Measurements from ENCODE around the gene SPTLC2. TPM values are rescaled to one million over a fixed set of nuclear protein-coding genes. Genes with fewer than 3 reads are reported as not detected.
"Not testable (repeated sequence)": the region's sequence is repeated elsewhere in the genome, so short reads cannot be mapped to it uniquely, and the experiment has no call there.

SPTLC2 gene
- total RNA-seq, 1 donor from 2014 or later = 12.3 TPM

DNA sequence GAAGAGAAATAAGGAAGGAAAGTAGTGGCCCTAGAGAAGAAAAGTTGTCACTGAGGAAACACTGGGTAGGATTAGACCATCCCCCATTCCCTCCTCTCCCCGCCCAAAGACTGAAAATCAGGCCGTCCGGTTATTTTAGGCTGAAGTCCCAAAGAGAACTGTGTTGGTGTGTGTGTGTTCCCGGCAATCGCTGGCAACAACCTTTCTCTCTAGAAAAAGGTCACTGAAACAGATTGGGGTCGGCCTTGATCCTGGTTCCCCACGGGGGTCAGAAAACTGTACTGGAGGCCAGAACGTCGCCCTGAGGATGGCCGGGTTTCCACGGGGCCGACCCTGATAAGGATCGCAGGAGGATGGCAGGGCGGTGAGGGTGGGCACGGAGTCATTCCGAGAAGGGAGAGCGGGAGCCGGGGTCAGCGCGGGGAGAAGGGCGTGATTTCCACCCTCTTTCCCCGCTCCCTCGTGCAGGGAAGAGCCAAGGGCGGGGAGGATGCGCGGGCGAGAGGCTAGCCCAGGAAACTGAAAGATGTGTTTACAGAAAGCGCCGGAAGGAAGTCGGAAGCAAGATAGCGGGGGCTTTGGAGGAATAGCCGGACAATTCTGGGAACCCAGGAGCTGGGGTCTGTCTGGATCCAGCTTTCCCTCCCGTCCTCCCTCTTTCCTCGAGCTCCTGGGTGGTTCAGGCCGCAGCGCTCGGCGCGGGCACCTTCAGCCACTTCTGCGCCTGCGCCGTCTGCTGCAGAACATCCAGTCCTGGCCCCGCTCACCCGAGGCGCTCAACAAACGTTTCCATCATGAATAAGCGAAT is 25.3 kb upstream of the SPTLC2 start:
- H3K36me3 Mint-ChIP-seq = no peaks in the 10 kb centered on the region
- DNase-seq (ENCODE audit: low spot score) = no peak
- Histone ChIP-seq H3K36me3 (no peaks in the 10 kb centered on the region), H3K9ac (no peak overlapping the region), H3K4me3 (no peak overlapping the region), H3F3A (ENCODE audit: low read depth) (no peaks in the 10 kb centered on the region), H3K27me3 (no peaks in the 10 kb centered on the region), H3K9me3 (ENCODE audit: low read depth) (no peaks in the 10 kb centered on the region), H3K4me1 (no peaks in the 10 kb centered on the region), H3K27ac (no peak overlapping the region), H2AFZ (replicated peaks) (no peak overlapping the region), H4K20me1 (ENCODE audit: low read depth) (no peaks in the 10 kb centered on the region), H3K79me2 (ENCODE audit: low read depth) (no peaks in the 10 kb centered on the region), H3K4me2 (no peak overlapping the region)
- H3K27ac Mint-ChIP-seq = no peak overlapping the region
- H3K9me3 Mint-ChIP-seq = peaks cover 3% of the 10 kb centered on the region
- peaks cover 9% of the 10 kb centered on the region for H3K27me3 Mint-ChIP-seq (ENCODE audit: insufficient read depth, low read depth)
- peaks cover 6% of the 10 kb centered on the region for H3K4me1 Mint-ChIP-seq
- TF ChIP-seq EZH2phosphoT487 (IDR thresholded peaks at IDR 0.05) (no peak), EZH2 (IDR thresholded peaks at IDR 0.05) (no peak)
- TF ChIP-seq, protein P1, sequence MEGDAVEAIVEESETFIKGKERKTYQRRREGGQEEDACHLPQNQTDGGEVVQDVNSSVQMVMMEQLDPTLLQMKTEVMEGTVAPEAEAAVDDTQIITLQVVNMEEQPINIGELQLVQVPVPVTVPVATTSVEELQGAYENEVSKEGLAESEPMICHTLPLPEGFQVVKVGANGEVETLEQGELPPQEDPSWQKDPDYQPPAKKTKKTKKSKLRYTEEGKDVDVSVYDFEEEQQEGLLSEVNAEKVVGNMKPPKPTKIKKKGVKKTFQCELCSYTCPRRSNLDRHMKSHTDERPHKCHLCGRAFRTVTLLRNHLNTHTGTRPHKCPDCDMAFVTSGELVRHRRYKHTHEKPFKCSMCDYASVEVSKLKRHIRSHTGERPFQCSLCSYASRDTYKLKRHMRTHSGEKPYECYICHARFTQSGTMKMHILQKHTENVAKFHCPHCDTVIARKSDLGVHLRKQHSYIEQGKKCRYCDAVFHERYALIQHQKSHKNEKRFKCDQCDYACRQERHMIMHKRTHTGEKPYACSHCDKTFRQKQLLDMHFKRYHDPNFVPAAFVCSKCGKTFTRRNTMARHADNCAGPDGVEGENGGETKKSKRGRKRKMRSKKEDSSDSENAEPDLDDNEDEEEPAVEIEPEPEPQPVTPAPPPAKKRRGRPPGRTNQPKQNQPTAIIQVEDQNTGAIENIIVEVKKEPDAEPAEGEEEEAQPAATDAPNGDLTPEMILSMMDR (IDR thresholded peaks at IDR 0.05) = no peak
- no peak overlapping the region for H3K4me3 Mint-ChIP-seq

DNA sequence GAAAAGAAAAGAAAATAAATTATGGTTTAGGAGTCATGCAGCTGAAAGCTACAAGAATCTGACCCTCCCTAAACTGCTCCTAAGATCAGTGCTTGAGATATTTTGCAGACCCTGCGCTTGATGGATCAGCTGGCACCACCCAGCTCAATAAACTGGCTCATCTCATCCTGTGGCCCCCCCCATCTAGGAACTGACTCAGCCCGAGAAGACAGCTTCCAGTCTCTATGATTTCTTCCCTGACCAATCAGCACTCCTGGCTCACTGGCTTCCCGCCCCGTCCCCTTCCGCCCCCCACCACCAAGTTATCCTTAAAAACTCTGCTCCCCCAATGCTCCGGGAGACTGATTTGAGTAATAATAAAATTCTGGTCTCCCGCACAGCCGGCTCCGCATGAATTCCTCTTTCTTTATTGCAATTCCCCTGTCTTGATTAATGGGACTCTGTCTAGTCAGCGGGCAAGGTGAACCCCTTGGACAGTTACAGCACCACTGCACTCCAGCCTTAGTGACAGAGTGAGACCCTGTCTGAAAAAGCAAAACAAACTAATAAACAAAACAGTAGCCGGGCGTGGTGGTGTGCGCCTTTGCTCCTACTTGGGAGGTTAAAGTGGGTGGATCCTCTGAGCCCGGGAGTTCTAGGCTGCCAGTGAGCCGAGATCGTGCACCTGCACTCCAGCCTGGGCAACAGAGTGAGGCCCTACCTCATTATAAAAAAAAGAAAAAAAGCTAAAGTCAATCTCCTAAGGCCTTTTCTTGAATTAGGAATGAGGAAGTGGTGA is 24.5 kb upstream of the SPTLC2 start:
- no peak overlapping the region for H3K4me2 ChIP-seq
- H3K9ac ChIP-seq = no peak overlapping the region
- no peaks in the 10 kb centered on the region for H3K9me3 ChIP-seq (ENCODE audit: low read depth)
- H3K4me3 ChIP-seq = no peak overlapping the region
- Mint-ChIP-seq H3K9me3 (peaks cover 7% of the 10 kb centered on the region), H3K27me3 (ENCODE audit: insufficient read depth, low read depth) (peaks cover 9% of the 10 kb centered on the region), H3K27ac (no peak overlapping the region), H3K4me1 (peaks cover 6% of the 10 kb centered on the region), H3K36me3 (no peaks in the 10 kb centered on the region), H3K4me3 (no peak overlapping the region)
- H3K36me3 ChIP-seq = no peaks in the 10 kb centered on the region
- no peaks in the 10 kb centered on the region for H3F3A ChIP-seq (ENCODE audit: low read depth)
- no peak overlapping the region for H2AFZ ChIP-seq (replicated peaks)
- no peaks in the 10 kb centered on the region for H4K20me1 ChIP-seq (ENCODE audit: low read depth)
- no peaks in the 10 kb centered on the region for H3K4me1 ChIP-seq
- H3K79me2 ChIP-seq (ENCODE audit: low read depth) = no peaks in the 10 kb centered on the region
- TF ChIP-seq, protein P1 (IDR thresholded peaks at IDR 0.05) = no peak
- TF ChIP-seq EZH2 (IDR thresholded peaks at IDR 0.05) (no peak), EZH2phosphoT487 (IDR thresholded peaks at IDR 0.05) (no peak)
- DNase-seq (ENCODE audit: low spot score) = no peak
- no peaks in the 10 kb centered on the region for H3K27me3 ChIP-seq
- no peak overlapping the region for H3K27ac ChIP-seq

DNA sequence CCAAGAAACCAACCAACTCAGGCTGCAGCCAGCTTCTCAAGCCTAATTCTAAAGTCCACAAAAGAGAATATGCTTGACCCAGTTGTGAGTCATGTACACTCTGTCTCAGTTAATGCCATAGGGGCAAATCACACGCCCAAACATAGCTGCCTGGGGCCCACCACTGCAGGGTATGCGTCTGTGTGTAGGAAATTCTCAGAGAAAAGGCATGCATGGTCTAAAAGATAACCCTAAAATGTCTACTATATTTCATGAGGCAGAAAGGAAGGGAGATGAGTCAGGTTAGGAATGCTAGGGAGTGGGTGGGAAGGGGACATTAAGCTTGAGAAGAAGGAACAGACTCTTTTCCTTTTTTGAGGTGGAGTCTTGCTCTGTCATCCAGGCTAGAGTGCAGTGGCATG is 22.3 kb upstream of the SPTLC2 start:
- H3K4me2 ChIP-seq = no peak overlapping the region

DNA sequence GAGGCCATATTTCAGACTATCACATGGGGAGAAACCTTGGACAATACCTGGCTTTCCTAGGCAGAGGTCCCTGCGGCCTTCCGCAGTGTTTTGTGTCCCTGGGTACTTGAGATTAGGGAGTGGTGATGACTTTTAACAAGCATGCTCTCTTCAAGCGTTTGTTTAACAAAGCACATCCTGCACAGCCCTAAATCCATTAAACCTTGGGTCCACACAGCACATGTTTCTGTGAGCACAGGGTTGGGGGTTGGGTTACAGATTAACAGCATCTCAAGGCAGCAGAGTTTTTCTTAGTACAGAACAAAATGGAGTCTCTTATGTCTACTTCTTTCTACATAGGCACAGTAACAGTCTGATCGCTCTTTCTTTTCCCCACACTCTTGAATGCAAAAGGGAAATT is 19.4 kb upstream of the SPTLC2 start:
- not testable (repeated sequence) for H3K36me3 Mint-ChIP-seq; H3K4me2 ChIP-seq; H3K9ac ChIP-seq; H2AFZ ChIP-seq (replicated peaks); H3K27ac Mint-ChIP-seq; H3K4me3 Mint-ChIP-seq; H3K27ac ChIP-seq; H3K79me2 ChIP-seq (ENCODE audit: low read depth); H4K20me1 ChIP-seq (ENCODE audit: low read depth); H3K4me1 ChIP-seq; H3K4me1 Mint-ChIP-seq; H3K4me3 ChIP-seq; H3K27me3 ChIP-seq; DNase-seq (ENCODE audit: low spot score); H3F3A ChIP-seq (ENCODE audit: low read depth); H3K36me3 ChIP-seq
- peaks cover 22% of the 10 kb centered on the region for H3K9me3 ChIP-seq (ENCODE audit: low read depth)
- Mint-ChIP-seq H3K9me3 (peaks cover 32% of the 10 kb centered on the region), H3K27me3 (ENCODE audit: insufficient read depth, low read depth) (peaks cover 18% of the 10 kb centered on the region)

More for the DNA sequence above, 22.3 kb upstream of the SPTLC2 start:
- no peak overlapping the region for H3K9ac ChIP-seq
- Mint-ChIP-seq H3K9me3 (peaks cover 18% of the 10 kb centered on the region), H3K36me3 (no peaks in the 10 kb centered on the region), H3K27me3 (ENCODE audit: insufficient read depth, low read depth) (peaks cover 14% of the 10 kb centered on the region), H3K27ac (no peak overlapping the region), H3K4me1 (peaks cover 6% of the 10 kb centered on the region), H3K4me3 (no peak overlapping the region)
- H3K27ac ChIP-seq = no peak overlapping the region
- no peak overlapping the region for H3K4me3 ChIP-seq
- H3K9me3 ChIP-seq (ENCODE audit: low read depth) = peaks cover 1% of the 10 kb centered on the region
- H3K27me3 ChIP-seq = no peaks in the 10 kb centered on the region
- DNase-seq (ENCODE audit: low spot score) = no peak
- H3K36me3 ChIP-seq = no peaks in the 10 kb centered on the region
- no peaks in the 10 kb centered on the region for H3F3A ChIP-seq (ENCODE audit: low read depth)
- H3K79me2 ChIP-seq (ENCODE audit: low read depth) = no peaks in the 10 kb centered on the region
- TF ChIP-seq EZH2 (IDR thresholded peaks at IDR 0.05) = no peak
- TF ChIP-seq, protein P1 (IDR thresholded peaks at IDR 0.05) = no peak
- no peak for TF ChIP-seq EZH2phosphoT487 (IDR thresholded peaks at IDR 0.05)
- H2AFZ ChIP-seq (replicated peaks) = no peak overlapping the region
- no peaks in the 10 kb centered on the region for H4K20me1 ChIP-seq (ENCODE audit: low read depth)
- H3K4me1 ChIP-seq = no peaks in the 10 kb centered on the region

DNA sequence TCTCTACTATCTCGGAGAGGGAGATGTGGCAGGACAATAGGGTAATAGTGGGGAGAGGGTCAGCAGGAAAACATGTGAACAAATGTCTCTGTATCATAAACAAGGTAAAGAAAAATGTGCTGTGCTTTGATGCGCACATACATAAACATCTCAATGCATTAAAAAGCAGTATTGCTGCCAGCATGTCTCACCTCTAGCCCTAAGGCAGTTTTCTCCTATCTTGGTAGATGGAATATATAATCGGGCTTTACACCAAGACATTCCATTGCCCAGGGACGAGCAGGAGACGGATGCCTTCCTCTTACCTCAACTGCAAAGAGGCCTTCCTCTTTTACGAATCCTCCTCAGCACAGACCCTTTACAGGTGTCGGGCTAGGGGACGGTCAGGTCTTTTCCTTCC is 19.0 kb upstream of the SPTLC2 start:
- not testable (repeated sequence) for DNase-seq (ENCODE audit: low spot score); H2AFZ ChIP-seq (replicated peaks); H3K4me2 ChIP-seq; H4K20me1 ChIP-seq (ENCODE audit: low read depth); H3K36me3 Mint-ChIP-seq; H3K4me1 Mint-ChIP-seq; H3K4me3 Mint-ChIP-seq; H3K27me3 ChIP-seq; H3K4me3 ChIP-seq; H3K9ac ChIP-seq; H3K4me1 ChIP-seq; H3K27ac Mint-ChIP-seq; H3K36me3 ChIP-seq; H3F3A ChIP-seq (ENCODE audit: low read depth); H3K27ac ChIP-seq; H3K79me2 ChIP-seq (ENCODE audit: low read depth)
- Mint-ChIP-seq H3K9me3 (peaks cover 34% of the 10 kb centered on the region), H3K27me3 (ENCODE audit: insufficient read depth, low read depth) (peaks cover 18% of the 10 kb centered on the region)
- peaks cover 22% of the 10 kb centered on the region for H3K9me3 ChIP-seq (ENCODE audit: low read depth)
